Measurements from ENCODE around the gene LEMD2. TPM values are rescaled to one million over a fixed set of nuclear protein-coding genes. Genes with fewer than 3 reads are reported as not detected.

The LEMD2 gene
- polyA plus RNA-seq, 12 donors, result 34.3 to 70.2 (median 40.5) TPM; not detected in 1

- DNase-seq, result no peak
Measured at GRCh38 chr6:33742092-33742491, 46.8 kb downstream of the LEMD2 start.

GRCh38 chr6:33740794-33741193, 48.1 kb downstream of the LEMD2 start:
- DNase-seq, result no peak

DNA sequence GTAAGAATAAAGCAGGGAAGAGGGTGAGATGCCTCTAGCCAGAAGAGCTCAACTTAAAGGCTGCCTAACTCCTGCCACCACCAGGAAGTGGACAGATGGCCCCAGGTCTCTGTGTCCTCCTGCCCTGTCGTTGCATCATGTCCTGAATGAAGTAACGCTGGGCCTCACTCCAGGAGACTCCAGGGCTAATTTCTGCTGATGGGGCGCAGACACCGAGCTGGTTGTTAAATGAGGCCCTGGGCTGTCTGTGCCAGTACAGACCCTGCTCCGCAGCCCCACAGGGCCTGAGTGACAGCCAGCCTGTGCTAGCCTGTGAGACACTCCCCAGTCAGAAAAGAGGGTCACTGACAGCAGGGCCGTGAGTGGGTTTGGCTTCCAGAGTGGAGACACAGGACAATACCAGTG, 48.7 kb downstream of the LEMD2 start:
- DNase-seq, result no peak

DNA sequence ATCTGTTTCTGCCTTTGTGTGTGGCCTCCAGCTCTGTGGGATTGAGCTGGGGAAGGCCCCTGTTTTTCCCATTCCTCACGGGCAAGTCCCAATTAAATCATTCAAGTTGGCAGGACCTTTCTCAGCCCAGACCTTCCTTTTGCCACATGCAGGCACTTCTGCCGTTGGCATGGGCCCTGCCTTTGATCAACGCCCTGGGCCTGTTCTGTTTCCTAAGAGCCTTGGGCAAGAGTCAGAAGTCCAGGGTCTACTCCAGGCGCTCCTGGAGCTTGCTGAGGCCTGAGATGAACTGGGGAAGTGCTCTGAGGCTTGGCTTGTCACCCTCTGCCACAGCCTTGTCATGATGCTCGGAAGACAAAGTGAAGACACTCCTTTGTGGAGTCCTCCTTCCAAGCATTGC, 49.4 kb downstream of the LEMD2 start:
- no peak for DNase-seq

- DNase-seq, result no peak
Measured at GRCh38 chr6:33738879-33739278, 50.1 kb downstream of the LEMD2 start.

GRCh38 chr6:33738153-33738552, 50.8 kb downstream of the LEMD2 start:
- DNase-seq, result no peak

DNA sequence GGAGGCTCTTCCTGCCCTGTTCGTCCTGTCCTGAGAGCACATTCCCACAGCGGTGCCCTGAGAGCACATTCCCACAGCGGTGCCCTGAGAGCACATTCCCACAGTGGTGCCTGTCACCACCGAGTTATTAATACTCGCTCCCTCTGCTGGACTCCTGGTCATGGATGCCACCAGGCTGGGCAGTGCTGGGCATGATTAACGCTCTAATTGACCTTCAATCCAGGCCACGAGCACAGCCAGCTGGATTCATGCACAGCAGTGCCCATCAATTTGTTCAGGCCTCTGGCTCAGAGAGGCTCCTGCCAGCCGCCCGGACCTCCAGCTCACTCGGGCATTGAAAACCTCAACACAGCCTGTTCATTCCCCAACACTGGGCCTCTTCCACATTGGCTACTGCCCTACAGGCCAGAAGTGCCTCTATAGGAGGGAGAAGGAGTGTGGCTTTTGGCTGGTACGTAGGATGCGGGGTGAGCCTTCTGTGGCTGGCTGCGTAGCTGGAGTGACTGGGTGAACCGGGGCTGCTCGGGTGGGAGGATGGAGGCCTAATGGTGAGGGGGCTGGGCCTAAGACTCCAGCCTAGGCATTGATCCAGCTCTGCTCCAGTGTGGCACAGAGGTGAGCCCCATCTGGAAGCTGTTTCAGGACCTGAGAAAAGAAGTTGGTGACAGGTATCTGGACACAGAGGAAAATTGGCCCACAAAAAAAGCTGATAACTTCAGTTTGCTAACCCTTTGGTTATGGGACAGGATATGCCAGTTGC, 51.5 kb downstream of the LEMD2 start:
- no peak for DNase-seq

- no peak for DNase-seq
Measured at GRCh38 chr6:33735216-33735615, 53.7 kb downstream of the LEMD2 start.

DNA sequence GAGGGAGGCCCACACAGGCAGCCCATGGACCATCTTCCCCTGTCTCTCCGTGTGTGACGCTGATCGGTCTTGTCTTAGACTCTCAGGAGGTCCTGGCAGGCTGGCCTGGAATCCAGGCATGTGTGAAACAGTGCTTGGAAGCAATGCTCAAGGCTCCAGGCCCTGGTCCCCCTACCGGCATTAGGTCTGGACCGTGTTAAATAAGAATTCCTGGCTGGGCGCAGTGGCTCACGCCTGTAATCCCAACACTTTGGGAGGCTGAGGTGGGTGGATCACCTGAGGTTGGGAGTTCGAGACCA, 55.3 kb downstream of the LEMD2 start:
- no peak for DNase-seq

DNA sequence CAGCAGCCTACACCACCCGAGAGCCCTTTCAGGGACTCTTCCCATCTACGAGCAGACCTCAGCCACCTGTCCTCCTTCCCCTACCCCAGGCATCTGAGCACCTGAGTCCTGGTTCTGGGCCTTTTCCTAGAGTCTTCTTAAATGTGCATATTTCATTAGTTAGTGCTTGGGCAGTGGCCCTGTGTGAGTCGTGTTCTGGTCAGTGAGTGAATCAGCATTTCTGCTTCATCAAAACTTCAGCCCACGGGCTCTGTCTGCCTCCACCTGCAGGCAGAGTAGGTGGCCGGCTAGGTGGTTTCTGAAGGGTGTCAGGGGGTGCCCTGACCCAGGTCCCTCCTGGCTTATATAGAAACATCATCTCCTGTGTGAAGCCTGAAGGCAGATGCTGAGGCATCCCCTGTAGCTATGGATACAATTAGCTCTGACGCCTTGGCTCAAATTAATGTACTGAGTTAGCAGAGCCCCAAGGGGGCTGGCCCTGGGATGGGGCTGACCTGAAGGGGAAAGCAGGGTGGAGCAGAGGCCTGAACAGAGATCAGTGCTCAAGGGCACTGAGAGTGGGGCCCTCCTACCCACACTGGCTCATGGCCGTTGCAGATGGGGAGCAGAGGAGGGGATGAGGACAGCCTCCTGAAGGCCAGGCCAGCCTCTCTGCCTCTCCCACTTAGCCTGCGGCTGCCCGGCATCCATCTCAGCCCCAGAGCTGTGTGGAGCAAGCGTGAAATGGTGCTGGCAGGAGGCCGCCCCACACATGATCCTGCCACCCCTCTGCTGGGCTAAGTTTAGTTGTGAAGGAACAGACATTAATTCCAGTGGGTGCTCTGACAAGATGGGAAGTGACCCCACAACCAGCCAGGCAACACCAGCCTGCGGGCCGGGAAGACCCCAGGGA, 55.9 kb downstream of the LEMD2 start:
- DNase-seq, result no peak

DNA sequence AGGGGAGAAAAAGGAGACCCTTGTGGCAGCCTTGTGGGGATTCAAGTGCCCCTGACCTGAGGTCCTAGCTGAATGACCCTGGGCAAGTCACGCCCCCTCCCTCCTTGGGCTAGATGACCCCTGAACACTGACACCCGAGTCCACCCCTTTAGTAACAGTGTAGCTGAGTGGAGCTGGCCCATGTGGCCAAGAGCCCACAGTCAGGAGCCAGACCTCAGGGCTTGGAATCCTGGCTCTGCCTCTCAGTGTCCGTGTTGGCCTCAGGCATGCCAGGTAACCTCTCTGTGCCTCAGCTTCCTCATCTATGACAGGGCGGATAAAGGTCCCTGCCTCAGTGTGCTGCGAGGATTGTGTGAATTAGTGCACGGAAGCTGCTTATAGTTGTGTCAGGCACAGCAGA, 56.5 kb downstream of the LEMD2 start:
- no peak for DNase-seq

DNA sequence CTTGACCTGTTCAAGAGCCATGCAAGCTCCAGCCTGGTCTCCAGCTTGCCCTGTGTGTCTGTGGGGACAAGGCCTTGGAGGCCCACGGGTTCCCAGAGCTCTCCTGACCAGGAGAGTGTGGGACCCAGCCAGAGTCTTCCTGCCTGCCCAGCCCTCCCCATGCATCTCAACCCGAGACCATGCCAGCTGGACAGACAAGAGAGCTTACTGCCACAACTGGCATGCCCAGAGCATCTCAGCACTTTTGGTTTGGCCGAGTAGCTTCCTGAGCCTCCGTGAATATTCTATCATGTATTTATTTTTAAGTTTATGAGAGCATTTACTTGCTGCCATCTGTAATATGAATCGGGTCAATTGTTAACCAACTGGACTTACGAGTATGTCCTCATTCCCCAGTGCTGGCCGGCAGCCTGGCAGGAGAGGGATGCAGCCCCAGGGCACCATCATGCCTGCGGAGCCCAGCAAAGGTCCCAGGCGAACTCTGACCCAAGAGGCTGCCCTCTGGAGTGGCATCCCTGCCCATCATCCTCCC, 57.1 kb downstream of the LEMD2 start:
- no peak for DNase-seq

DNA sequence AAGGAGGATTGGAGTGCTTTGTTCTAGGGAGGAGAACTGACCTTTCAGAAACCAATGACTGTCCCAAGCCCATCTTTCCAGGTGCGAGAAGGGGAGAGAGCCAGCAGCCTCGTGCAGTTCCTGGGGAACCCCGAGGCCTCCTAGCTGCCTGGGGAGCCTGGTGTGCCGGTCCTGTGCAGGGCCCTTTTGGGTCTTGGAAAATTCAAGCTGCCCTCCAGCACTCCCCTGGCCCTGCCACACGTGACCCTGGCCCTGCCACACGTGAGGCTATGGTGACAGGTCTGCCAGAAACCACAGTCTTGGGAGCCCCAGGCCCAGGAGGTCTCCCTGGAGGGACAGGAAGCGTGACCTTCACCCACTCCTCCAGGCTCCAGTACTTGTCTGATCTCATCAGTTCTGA, 57.9 kb downstream of the LEMD2 start:
- no peak for DNase-seq

DNA sequence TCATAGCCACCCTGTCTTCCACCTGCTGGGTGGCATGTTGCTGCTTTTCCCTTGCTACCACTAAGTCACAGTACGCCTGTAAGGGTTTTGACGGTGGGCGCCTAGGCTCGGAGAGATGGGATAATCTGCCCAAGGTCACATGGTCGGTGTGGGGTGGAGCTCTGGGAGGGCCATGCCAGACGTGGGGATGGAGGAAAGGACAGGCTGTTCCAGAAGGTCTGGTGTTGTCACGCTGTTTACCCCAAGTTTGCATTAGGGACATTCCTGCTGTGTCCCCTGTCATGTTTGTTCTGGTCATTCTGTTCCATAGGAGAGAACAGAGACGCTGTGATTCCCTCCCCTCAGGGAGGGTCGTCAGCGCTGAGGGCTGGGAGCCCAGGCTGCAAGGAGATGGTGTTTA, 58.3 kb downstream of the LEMD2 start:
- no peak for DNase-seq

GRCh38 chr6:33729059-33729458, 59.9 kb downstream of the LEMD2 start:
- DNase-seq, result no peak

- DNase-seq, result no peak
Measured at GRCh38 chr6:33728438-33728837, 60.5 kb downstream of the LEMD2 start.

DNA sequence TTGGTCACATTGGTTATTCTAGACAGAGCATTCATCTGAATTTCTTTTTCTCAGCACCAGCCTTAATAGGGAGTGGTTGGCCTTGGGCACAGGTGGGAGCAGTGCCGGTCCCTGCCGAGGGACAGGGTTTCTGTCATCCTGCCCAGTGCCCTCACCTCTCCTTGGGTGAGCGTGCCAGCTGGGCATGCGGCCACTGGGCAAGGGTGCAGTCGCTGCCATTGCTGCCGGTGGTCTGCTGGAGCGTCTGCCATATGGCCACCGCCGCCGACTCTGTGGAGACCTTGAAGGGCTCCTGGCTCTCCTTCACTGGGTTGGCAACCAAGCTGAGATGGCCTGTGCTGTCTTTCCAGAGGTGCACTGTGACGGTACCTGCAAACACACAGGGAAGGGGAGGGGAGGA, 61.0 kb downstream of the LEMD2 start:
- no peak for DNase-seq

- DNase-seq, result no peak
Measured at GRCh38 chr6:33727126-33727525, 61.8 kb downstream of the LEMD2 start.

- DNase-seq, result no peak
Measured at GRCh38 chr6:33726696-33727095, 62.2 kb downstream of the LEMD2 start.

DNA sequence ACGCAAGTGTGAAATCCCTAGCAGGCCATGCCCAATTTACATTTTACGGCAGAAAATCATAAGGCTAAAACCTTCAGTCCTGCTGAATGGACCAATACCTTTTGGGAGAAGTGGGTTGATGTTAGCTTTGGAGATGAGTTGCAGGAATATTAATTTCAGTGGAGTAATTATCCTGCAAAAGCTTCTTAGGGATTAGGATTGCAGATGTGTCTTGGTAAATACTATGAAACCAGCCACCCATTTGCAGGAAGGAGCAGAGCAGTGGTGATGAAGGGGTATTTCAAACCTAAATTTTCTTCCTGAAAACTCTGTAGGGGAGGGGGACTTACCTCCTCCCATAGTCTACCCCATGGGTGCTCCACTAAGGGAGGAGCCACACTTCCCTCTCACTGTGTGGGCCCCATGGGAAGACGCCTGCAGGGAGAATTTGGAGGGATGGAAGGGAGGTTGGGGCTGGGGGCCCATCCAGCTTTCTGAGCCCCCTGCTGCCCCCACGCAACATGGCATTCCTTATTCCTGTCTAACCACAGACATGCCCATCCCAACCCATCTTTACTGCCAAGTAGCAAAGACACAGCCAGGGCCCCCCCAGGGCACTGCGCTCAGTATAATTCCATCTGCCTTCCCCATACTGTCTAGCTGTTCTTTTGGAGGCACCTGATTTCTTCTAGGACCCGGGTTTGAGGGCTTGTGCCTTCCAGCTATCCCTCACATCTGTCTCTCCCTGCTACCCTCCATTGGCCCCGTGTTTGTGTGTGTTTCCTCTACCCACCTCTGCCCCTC, 62.8 kb downstream of the LEMD2 start:
- no peak for DNase-seq

- DNase-seq, result no peak
Measured at GRCh38 chr6:33725222-33725621, 63.7 kb downstream of the LEMD2 start.
